Kidney tubule cell (primary cell): ENCODE results near the gene SPIB.
"Not testable (repeated sequence)": the region's sequence is repeated elsewhere in the genome, so short reads cannot be mapped to it uniquely, and the experiment has no call there.

Experiments
- DNase-seq: peaks from one replicate; pipeline ENCODE4 v3.0.0-alpha.2; 2018; ENCODE audit warnings: low spot score

The SPIB gene

GRCh38 chr19:50418176-50419021, at the start of gene SPIB:
TSS of gene SPIB (plus strand) at chr19:50418938. CDS start at chr19:50418963, 25 bp downstream.
- DNase-seq, result no peak

- DNase-seq, result no peak
Observed at GRCh38 chr19:50371914-50372475, 46.7 kb upstream of the SPIB start.

- peak; percentile 97 for DNase-seq
Observed at GRCh38 chr19:50376166-50377050, 42.3 kb upstream of the SPIB start, which contains the start of gene NR1H2. TSS of gene NR1H2 (plus strand) at chr19:50376457. CDS start at chr19:50377606, 1,149 bp downstream.

- DNase-seq, result no peak
Observed at GRCh38 chr19:50377051-50377461, 41.7 kb upstream of the SPIB start.

GRCh38 chr19:50377517-50377916, 41.2 kb upstream of the SPIB start:
- no peak for DNase-seq

GRCh38 chr19:50378169-50378862, 40.4 kb upstream of the SPIB start:
- DNase-seq, result no peak

GRCh38 chr19:50378863-50379236, 39.9 kb upstream of the SPIB start:
- no peak for DNase-seq

- DNase-seq, result no peak
Observed at GRCh38 chr19:50379602-50380001, 39.1 kb upstream of the SPIB start.

GRCh38 chr19:50380137-50380536, 38.6 kb upstream of the SPIB start:
- DNase-seq, result no peak

GRCh38 chr19:50380751-50381151, 38.0 kb upstream of the SPIB start:
- DNase-seq, result no peak

- DNase-seq, result no peak
Observed at GRCh38 chr19:50381881-50382729, 36.6 kb upstream of the SPIB start.

GRCh38 chr19:50383001-50383851, 35.5 kb upstream of the SPIB start:
- DNase-seq, result no peak

GRCh38 chr19:50383852-50384684, 34.7 kb upstream of the SPIB start, which contains the start of gene POLD1:
TSS of gene POLD1 (plus strand) at chr19:50384347. CDS start at chr19:50398852, 14,505 bp downstream.
- peak; percentile 98 for DNase-seq

GRCh38 chr19:50384685-50385535, 33.8 kb upstream of the SPIB start:
- peak; percentile 37 for DNase-seq

- no peak for DNase-seq
Observed at GRCh38 chr19:50387176-50387867, 31.4 kb upstream of the SPIB start.

- no peak for DNase-seq
Observed at GRCh38 chr19:50387868-50388245, 30.9 kb upstream of the SPIB start.

- DNase-seq, result not testable (repeated sequence)
Observed at GRCh38 chr19:50390295-50390694, 28.4 kb upstream of the SPIB start.
